HepG2 (cell line): ENCODE measurements around the gene ANKRD40.

Experiments used
- ATF2 ChIP-seq: sonication (generic); formaldehyde crosslinking; IDR thresholded peaks from 2 replicates; pipeline ENCODE4 v1.4.0; 2020; ENCODE audit warnings: missing genetic modification reagents
- CTCF ChIP-seq: sonication (generic); formaldehyde crosslinking; IDR thresholded peaks from 2 replicates; pipeline ENCODE4 v1.5.0; 2020; ENCODE audit warnings: mild to moderate bottlenecking, missing genetic modification reagents, moderate library complexity
- SP5 ChIP-seq: IDR thresholded peaks from 2 replicates; pipeline ENCODE4 v1.6.1; 2016; ENCODE audit warnings: low read depth, borderline replicate concordance
- YY1 ChIP-seq: IDR thresholded peaks from 2 replicates; pipeline ENCODE4 v1.6.1; 2011; ENCODE audit warnings: low read length, low read depth, moderate library complexity, mild to moderate bottlenecking; ENCODE audit not compliant: insufficient read depth, insufficient replicate concordance
- TF ChIP-seq, protein P1 (sequence below): sonication (generic); formaldehyde crosslinking; IDR thresholded peaks from 2 replicates; pipeline ENCODE4 v1.4.0; 2020; ENCODE audit warnings: missing genetic modification reagents, low read depth, mild to moderate bottlenecking, borderline replicate concordance

GRCh38 chr17:50677851-50678375 is 29.8 kb downstream of the ANKRD40 start:
- TF ChIP-seq, protein P1, sequence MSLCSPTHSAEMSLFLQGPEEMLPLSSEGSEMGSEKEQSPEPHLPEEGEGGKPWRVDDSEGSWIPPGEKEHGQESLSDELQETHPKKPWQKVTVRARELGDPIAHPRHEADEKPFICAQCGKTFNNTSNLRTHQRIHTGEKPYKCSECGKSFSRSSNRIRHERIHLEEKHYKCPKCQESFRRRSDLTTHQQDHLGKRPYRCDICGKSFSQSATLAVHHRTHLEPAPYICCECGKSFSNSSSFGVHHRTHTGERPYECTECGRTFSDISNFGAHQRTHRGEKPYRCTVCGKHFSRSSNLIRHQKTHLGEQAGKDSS: no peak
- no peak for TF ChIP-seq SP5
- no peak for TF ChIP-seq CTCF
- no peak for TF ChIP-seq YY1
- no peak for TF ChIP-seq ATF2 (CRISPR knock-in tag)
